KG1 (cell line): ENCODE results near the gene FBXO31.

ENCODE experiments used
- DNase-seq: peaks from one replicate; lab custom pipeline; 2025; lab: John Stamatoyannopoulos, UW

The FBXO31 gene

GRCh38 chr16:87309620-87310525 lies 73.7 kb downstream of the FBXO31 start:
- DNase-seq: no peak

GRCh38 chr16:87308826-87309225 lies 74.8 kb downstream of the FBXO31 start:
- no peak for DNase-seq

- DNase-seq: no peak
These were observed 77.1 kb downstream of the FBXO31 start for GRCh38 chr16:87306516-87306915.

GRCh38 chr16:87305505-87306391 lies 77.8 kb downstream of the FBXO31 start:
- DNase-seq: no peak

GRCh38 chr16:87304951-87305350 lies 78.6 kb downstream of the FBXO31 start:
- DNase-seq: no peak

- DNase-seq: no peak
These were observed 79.5 kb downstream of the FBXO31 start for GRCh38 chr16:87303962-87304521.

- DNase-seq: no peak
These were observed 80.1 kb downstream of the FBXO31 start for GRCh38 chr16:87303431-87303930.

GRCh38 chr16:87298857-87299465 lies 84.6 kb downstream of the FBXO31 start:
- DNase-seq: no peak

GRCh38 chr16:87297918-87298631 lies 85.5 kb downstream of the FBXO31 start:
- no peak for DNase-seq

- DNase-seq: no peak
These were observed 86.2 kb downstream of the FBXO31 start for GRCh38 chr16:87297407-87297806.

GRCh38 chr16:87295661-87296531 lies 87.7 kb downstream of the FBXO31 start:
- DNase-seq: no peak

- no peak for DNase-seq
These were observed 88.3 kb downstream of the FBXO31 start for GRCh38 chr16:87295259-87295658.

GRCh38 chr16:87293990-87294389 lies 89.6 kb downstream of the FBXO31 start:
- no peak for DNase-seq

- no peak for DNase-seq
These were observed 91.6 kb downstream of the FBXO31 start for GRCh38 chr16:87291944-87292343.

GRCh38 chr16:87288753-87289362 lies 94.7 kb downstream of the FBXO31 start:
- no peak for DNase-seq

- DNase-seq: no peak
These were observed 96.5 kb downstream of the FBXO31 start for GRCh38 chr16:87286839-87287626.

- no peak for DNase-seq
These were observed 99.4 kb downstream of the FBXO31 start for GRCh38 chr16:87284183-87284582.

- DNase-seq: no peak
These were observed 104.4 kb downstream of the FBXO31 start for GRCh38 chr16:87279094-87279658.
